NCI-H2171 (cell line): ENCODE measurements around the gene BAIAP2.

ENCODE experiments used
- DNase-seq: peaks from one replicate; lab custom pipeline; 2025; lab: John Stamatoyannopoulos, UW

The BAIAP2 gene

GRCh38 chr17:81034779-81035520 is at the start of gene BAIAP2:
BAIAP2 (plus strand) TSS chr17:81035151; CDS start chr17:81035255, 104 bp downstream.
- peak; percentile 97 for DNase-seq

- no peak for DNase-seq
These were observed 48.9 kb upstream of the BAIAP2 start for GRCh38 chr17:80986046-80986445.

- no peak for DNase-seq
These were observed 48.0 kb upstream of the BAIAP2 start for GRCh38 chr17:80986816-80987475.

GRCh38 chr17:80987941-80988461 is 47.0 kb upstream of the BAIAP2 start:
- no peak for DNase-seq

- no peak for DNase-seq
These were observed 45.4 kb upstream of the BAIAP2 start for GRCh38 chr17:80989586-80989913.

- no peak for DNase-seq
These were observed 43.9 kb upstream of the BAIAP2 start for GRCh38 chr17:80990921-80991644.

GRCh38 chr17:80991645-80992076 is 43.3 kb upstream of the BAIAP2 start, which contains the start of gene CHMP6:
CHMP6 (plus strand) TSS chr17:80991841; CDS start chr17:80991919, 78 bp downstream.
- peak; percentile 70 for DNase-seq

GRCh38 chr17:80992077-80992947 is 42.6 kb upstream of the BAIAP2 start:
- DNase-seq, result no peak

- no peak for DNase-seq
These were observed 41.9 kb upstream of the BAIAP2 start for GRCh38 chr17:80992948-80993624.

- DNase-seq, result no peak
These were observed 39.8 kb upstream of the BAIAP2 start for GRCh38 chr17:80995131-80995530.

- DNase-seq, result no peak
These were observed 38.3 kb upstream of the BAIAP2 start for GRCh38 chr17:80996422-80997305.

- no peak for DNase-seq
These were observed 37.4 kb upstream of the BAIAP2 start for GRCh38 chr17:80997424-80998117.

- no peak for DNase-seq
These were observed 36.7 kb upstream of the BAIAP2 start for GRCh38 chr17:80998118-80998747.

GRCh38 chr17:80998748-80999535 is 36.0 kb upstream of the BAIAP2 start:
- DNase-seq, result no peak

GRCh38 chr17:80999536-81000333 is 35.2 kb upstream of the BAIAP2 start:
- DNase-seq, result no peak

GRCh38 chr17:81000334-81000630 is 34.7 kb upstream of the BAIAP2 start:
- DNase-seq, result no peak

- no peak for DNase-seq
These were observed 34.2 kb upstream of the BAIAP2 start for GRCh38 chr17:81000631-81001357.
